Ovary (tissue), 3 donors: ENCODE measurements around the gene MDC1.

Experiments
- CTCF ChIP-seq, 3 donors: fragments of 450-650 bp in 2 of 3; fragments of 200-600 bp in 1 of 3; IDR thresholded peaks; one replicate each; pipeline versions ENCODE4 v1.5.1 to v1.8.0; 2016 to 2022; ENCODE audit warnings: antibody characterized with exemption in 3 of 3, mild to moderate bottlenecking in 1 of 3
- EP300 ChIP-seq: sonication (generic); formaldehyde crosslinking; IDR thresholded peaks from one replicate; pipeline ENCODE4 v1.6.1; 2017; ENCODE audit warnings: antibody characterized with exemption
- POLR2A ChIP-seq: fragments of 450-650 bp; IDR thresholded peaks from one replicate; pipeline ENCODE4 v1.6.1; 2017; ENCODE audit warnings: antibody characterized with exemption, mild to moderate bottlenecking, moderate library complexity
- donor health status: DM: no; HTN: no; CAD: no.

- TF ChIP-seq CTCF (IDR thresholded peaks at IDR 0.05) (no peak), POLR2A (no peak), EP300 (no peak)
Measured at GRCh38 chr6:30754631-30755030, 37.5 kb upstream of the MDC1 start.
